SK-N-SH (cell line): ENCODE data around the gene JAG1. TPM values are rescaled to one million over a fixed set of nuclear protein-coding genes. Genes with fewer than 3 reads are reported as not detected.
A peak's percentile ranks its signal among the peaks of the same experiment; 100 is the strongest.

Source experiments
- CTCF ChIA-PET: fragments of 300-600, 350-600 bp; formaldehyde crosslinking; extraction: SDS; loops from one replicate; lab custom pipeline; 2021; lab: Yijun Ruan, JAX
- POLR2A ChIA-PET: fragments of 350-600 bp; sonication (Branson Sonifier 250); formaldehyde crosslinking; extraction: SDS; loops from one replicate; lab custom pipeline; 2020; ENCODE audit warnings: antibody characterized with exemption, inconsistent platforms; lab: Yijun Ruan, JAX
- DNase-seq: peaks from one replicate; pipeline ENCODE4 v3.0.0; 2012
- H2AFZ ChIP-seq: fragments of 200-600 bp; sonication (generic); 2 replicates; pipeline ENCODE4 v1.8.1; 2016; ENCODE audit warnings: antibody characterized with exemption, mild to moderate bottlenecking, low read depth
- H3F3A ChIP-seq: fragments of 200-600 bp; sonication (generic); replicated peaks from 2 replicates; pipeline ENCODE3; 2016; ENCODE audit warnings: antibody characterized with exemption, mild to moderate bottlenecking; ENCODE audit not compliant: insufficient read depth
- H3K27ac ChIP-seq, 2 experiments: fragments of 200-500 bp in 1 of 2; fragments of 200-600 bp in 1 of 2; sonication (Bioruptor generic) in 1 of 2; sonication (generic), shearing (Covaris generic) in 1 of 2; 2 replicates each; pipeline versions ENCODE4 v1.5.1 to v1.6.1; 2014 to 2016; ENCODE audit warnings: low read depth in 2 of 2, inconsistent platforms in 1 of 2, low read length in 1 of 2, mild to moderate bottlenecking in 1 of 2, mixed read lengths in 1 of 2
- H3K27me3 ChIP-seq: fragments of 200-600 bp; sonication (generic), shearing (Covaris generic); 2 replicates; pipeline ENCODE4 v1.6.1; 2016; ENCODE audit warnings: mixed run types; ENCODE audit not compliant: insufficient read depth
- H3K36me3 ChIP-seq, 2 experiments: fragments of 200-500 bp in 1 of 2; fragments of 200-600 bp in 1 of 2; sonication (Bioruptor generic) in 1 of 2; sonication (generic) in 1 of 2; replicated peaks in 1 of 2; 2 replicates each; pipeline versions ENCODE3 to v1.5.1; 2014 to 2016; ENCODE audit warnings: low read length in 1 of 2, mild to moderate bottlenecking in 1 of 2; ENCODE audit not compliant: insufficient read depth in 2 of 2, control insufficient read depth in 1 of 2
- H3K4me1 ChIP-seq, 2 experiments: fragments of 200-500 bp in 1 of 2; fragments of 200-600 bp in 1 of 2; sonication (Bioruptor generic) in 1 of 2; sonication (generic), shearing (Covaris generic) in 1 of 2; 2 replicates each; pipeline versions ENCODE4 v1.5.1 to v1.6.1; 2014 to 2016; ENCODE audit warnings: low read depth in 1 of 2, low read length in 1 of 2, mixed run types in 1 of 2; ENCODE audit not compliant: insufficient read depth in 2 of 2, control insufficient read depth in 1 of 2
- H3K4me2 ChIP-seq: fragments of 200-600 bp; sonication (generic), shearing (Covaris generic); 2 replicates; pipeline ENCODE4 v1.6.1; 2017; ENCODE audit warnings: mixed run types
- H3K4me3 ChIP-seq, 2 experiments: fragments of 200-500 bp in 1 of 2; fragments of 200-600 bp in 1 of 2; sonication (Bioruptor generic) in 1 of 2; sonication (generic), shearing (Covaris generic) in 1 of 2; 2 replicates each; pipeline versions ENCODE4 v1.5.1 to v1.8.1; 2014 to 2016; ENCODE audit warnings: low read depth in 2 of 2, inconsistent platforms in 1 of 2, low read length in 1 of 2, mild to moderate bottlenecking in 1 of 2, mixed read lengths in 1 of 2, moderate library complexity in 1 of 2
- H3K79me2 ChIP-seq: fragments of 200-600 bp; sonication (generic); 2 replicates; pipeline ENCODE4 v1.8.1; 2017; ENCODE audit warnings: mild to moderate bottlenecking; ENCODE audit not compliant: insufficient read depth
- H3K9ac ChIP-seq: fragments of 200-600 bp; sonication (generic); 2 replicates; pipeline ENCODE4 v1.6.1; 2017; ENCODE audit warnings: mixed run types
- H3K9me2 ChIP-seq: fragments of 200-600 bp; sonication (generic); 2 replicates; pipeline ENCODE4 v1.6.1; 2017; ENCODE audit warnings: mixed run types
- H3K9me3 ChIP-seq: fragments of 200-600 bp; sonication (generic); 2 replicates; pipeline ENCODE4 v1.6.1; 2017; ENCODE audit warnings: mixed run types, mild to moderate bottlenecking, moderate library complexity
- H4K20me1 ChIP-seq: fragments of 200-600 bp; sonication (generic); 2 replicates; pipeline ENCODE4 v1.6.1; 2017; ENCODE audit warnings: mild to moderate bottlenecking, mixed run types; ENCODE audit not compliant: insufficient read depth
- CHD2 ChIP-seq: fragments of 150-350 bp; IDR thresholded peaks from 2 replicates; pipeline ENCODE4 v1.6.1; 2018; ENCODE audit warnings: low read length; ENCODE audit not compliant: partially characterized antibody
- ELF1 ChIP-seq: IDR thresholded peaks from 2 replicates; pipeline ENCODE4 v1.4.0; 2012
- EP300 ChIP-seq, 2 experiments: IDR thresholded peaks; 2 replicates each; pipeline versions ENCODE4 v1.4.0 to v1.6.1; 2012; ENCODE audit warnings: borderline replicate concordance in 1 of 2, low read depth in 1 of 2, low read length in 1 of 2
- FOSL2 ChIP-seq: IDR thresholded peaks from 2 replicates; pipeline ENCODE4 v1.4.0; 2012; ENCODE audit warnings: low read depth, mild to moderate bottlenecking, moderate library complexity, borderline replicate concordance
- FOXJ3 ChIP-seq: sonication (generic); formaldehyde crosslinking; IDR thresholded peaks from 2 replicates; pipeline ENCODE4 v1.5.1; 2020; ENCODE audit warnings: mild to moderate bottlenecking, missing genetic modification reagents
- FOXM1 ChIP-seq: IDR thresholded peaks from 2 replicates; pipeline ENCODE4 v1.4.0; 2012; ENCODE audit warnings: low read depth, mild to moderate bottlenecking
- GABPA ChIP-seq: IDR thresholded peaks from 2 replicates; pipeline ENCODE4 v1.4.0; 2012; ENCODE audit warnings: low read depth, mild to moderate bottlenecking
- GATA2 ChIP-seq: sonication (generic); formaldehyde crosslinking; IDR thresholded peaks from 2 replicates; pipeline ENCODE4 v1.5.0; 2020; ENCODE audit warnings: mild to moderate bottlenecking, missing genetic modification reagents
- MAX ChIP-seq: IDR thresholded peaks from 2 replicates; pipeline ENCODE4 v1.4.0; 2012; ENCODE audit warnings: low read depth
- MXI1 ChIP-seq: IDR thresholded peaks from 2 replicates; pipeline ENCODE4 v1.6.1; 2012; ENCODE audit warnings: mild to moderate bottlenecking, low read depth, low read length, improper control_type of control experiment
- NFIC ChIP-seq: IDR thresholded peaks from 2 replicates; pipeline ENCODE4 v1.4.0; 2012; ENCODE audit warnings: borderline replicate concordance
- NRF1 ChIP-seq: IDR thresholded peaks from 2 replicates; pipeline ENCODE4 v1.6.1; 2012; ENCODE audit warnings: low read depth, mild to moderate bottlenecking, low read length
- PBX3 ChIP-seq: IDR thresholded peaks from 2 replicates; pipeline ENCODE4; 2012
- RAD21 ChIP-seq: IDR thresholded peaks from 2 replicates; pipeline ENCODE4 v1.6.1; 2012; ENCODE audit warnings: mild to moderate bottlenecking, low read length
- RCOR1 ChIP-seq: fragments of 150-350 bp; IDR thresholded peaks from 2 replicates; pipeline ENCODE4 v1.6.1; 2017; ENCODE audit warnings: antibody characterized with exemption, low read length
- RFX5 ChIP-seq: IDR thresholded peaks from 2 replicates; pipeline ENCODE4 v1.6.1; 2012; ENCODE audit warnings: mild to moderate bottlenecking, improper control_type of control experiment, low read length
- RXRA ChIP-seq: IDR thresholded peaks from 2 replicates; pipeline ENCODE4 v1.4.0; 2012; ENCODE audit warnings: low read depth, mild to moderate bottlenecking, borderline replicate concordance
- SIN3A ChIP-seq: IDR thresholded peaks from 2 replicates; pipeline ENCODE4 v1.6.1; 2012; ENCODE audit warnings: low read depth, mild to moderate bottlenecking, low read length, moderate library complexity, borderline replicate concordance
- SMC3 ChIP-seq: IDR thresholded peaks from 2 replicates; pipeline ENCODE4 v1.6.1; 2012; ENCODE audit warnings: low read depth, low read length, improper control_type of control experiment
- TAF1 ChIP-seq: IDR thresholded peaks from 2 replicates; pipeline ENCODE4 v1.6.1; 2012; ENCODE audit warnings: low read depth, mild to moderate bottlenecking, low read length, moderate library complexity, borderline replicate concordance
- TCF12 ChIP-seq: IDR thresholded peaks from 2 replicates; pipeline ENCODE4 v1.4.0; 2012
- TEAD4 ChIP-seq: IDR thresholded peaks from 2 replicates; pipeline ENCODE4 v1.4.0; 2012; ENCODE audit warnings: mild to moderate bottlenecking, borderline replicate concordance; ENCODE audit not compliant: insufficient read depth
- ZBTB33 ChIP-seq: IDR thresholded peaks from 2 replicates; pipeline ENCODE4 v1.4.0; 2012; ENCODE audit warnings: low read depth, borderline replicate concordance
- WGBS: methylation state at CpG from one replicate; pipeline ENCODE4 v1.1.6; 2017; ENCODE audit warnings: low lambda C conversion rate; 5-methylcytosine and 5-hydroxymethylcytosine counted together
- polyA plus RNA-seq, 3 experiments: library from polyadenylated mRNA; depleted of rRNA; stranded (reverse); fragments of >200 nt; gene quantifications; 2 replicates each; pipeline ENCODE4 v1.2.3, GENCODE V29; 2012

Gene JAG1
- polyA plus RNA-seq, 1 of the 3 experiments (the other 2 are of a cell fraction), result 6.0 TPM

GRCh38 chr20:10662151-10662550, 11.6 kb downstream of the JAG1 start:
- H2AFZ ChIP-seq, result no peak overlapping the region
- no peak overlapping the region for H3K27ac ChIP-seq
- TF ChIP-seq NFIC, result no peak
- TF ChIP-seq TCF12, result no peak
- no peak for TF ChIP-seq TAF1
- TF ChIP-seq FOSL2, result no peak
- TF ChIP-seq FOXM1, result no peak
- no peak for TF ChIP-seq MXI1
- TF ChIP-seq EP300 (IDR thresholded peaks at IDR 0.05; ENCODE audit: borderline replicate concordance in 1 of 2, low read depth in 1 of 2, low read length in 1 of 2), result no peak
- TF ChIP-seq SMC3, result no peak
- TF ChIP-seq GATA2 (CRISPR knock-in tag), result no peak
- no peak for TF ChIP-seq SIN3A
- TF ChIP-seq TEAD4, result no peak
- no peak for TF ChIP-seq ZBTB33
- no peak for TF ChIP-seq RXRA
- TF ChIP-seq FOXJ3 (CRISPR knock-in tag), result no peak
- no peak for TF ChIP-seq MAX
- no peak for TF ChIP-seq ELF1
- TF ChIP-seq RAD21, result no peak
- no peak for TF ChIP-seq GABPA
- peaks cover 0 to 30% of the 10 kb centered on the region in 2 experiments; a peak in 3 of 4 replicates for H3K4me1 ChIP-seq
- CTCF ChIA-PET, result no interaction called here
- no peaks in the 10 kb centered on the region for H3K9me3 ChIP-seq
- H3F3A ChIP-seq, result peaks cover 17% of the 10 kb centered on the region
- H3K27me3 ChIP-seq, result no peaks in the 10 kb centered on the region
- no peak overlapping the region for H3K4me3 ChIP-seq
- H3K9me2 ChIP-seq, result no peaks in the 10 kb centered on the region
- H3K9ac ChIP-seq, result no peak overlapping the region
- H4K20me1 ChIP-seq, result peaks cover 43% of the 10 kb centered on the region
- H3K79me2 ChIP-seq, result peaks cover 96% of the 10 kb centered on the region
- DNase-seq, result no peak
- WGBS, result 93% methylated on average over 3 of the region's 5 CpGs
- H3K36me3 ChIP-seq, result peaks cover 10 to 71% of the 10 kb centered on the region in 2 experiments
- H3K4me2 ChIP-seq, result no peak overlapping the region
- POLR2A ChIA-PET, result no interaction called here

GRCh38 chr20:10661261-10661660, 12.5 kb downstream of the JAG1 start:
- Histone ChIP-seq H3K4me1 (peaks cover 0 to 30% of the 10 kb centered on the region in 2 experiments; a peak in 3 of 4 replicates), H3K27ac (peak overlapping the region in 1 of 2 experiments; percentile 30; a peak in 1 of 4 replicates), H3K9me2 (no peaks in the 10 kb centered on the region), H3K79me2 (peaks cover 95% of the 10 kb centered on the region), H3K4me2 (no peak overlapping the region), H2AFZ (no peak overlapping the region), H3K36me3 (peaks cover 10 to 70% of the 10 kb centered on the region in 2 experiments), H3K4me3 (no peak overlapping the region), H3K9ac (no peak overlapping the region), H3K27me3 (no peaks in the 10 kb centered on the region), H4K20me1 (peaks cover 34% of the 10 kb centered on the region), H3F3A (peaks cover 22% of the 10 kb centered on the region), H3K9me3 (no peaks in the 10 kb centered on the region)
- DNase-seq, result no peak
- CTCF ChIA-PET, result no interaction called here
- POLR2A ChIA-PET, result no interaction called here
- WGBS, result 96% methylated on average over 4 of the region's 4 CpGs
- TF ChIP-seq PBX3 (no peak), SMC3 (no peak), RFX5 (no peak), TAF1 (no peak), NRF1 (no peak), RCOR1 (no peak), CHD2 (no peak), FOXJ3 (CRISPR knock-in tag) (no peak)
